Activated T-cell treated with anti-CD3 and anti-CD28 coated beads, Interleukin-2, amount 50 U/mL, for 72 hours (primary cell): Measurements from ENCODE around the gene ICAM4. TPM values are rescaled to one million over a fixed set of nuclear protein-coding genes. Genes with fewer than 3 reads are reported as not detected.
"Not testable (repeated sequence)": the region's sequence is repeated elsewhere in the genome, so short reads cannot be mapped to it uniquely, and the experiment has no call there.

Experiments
- ATAC-seq, 2 donors: fragments of 150-1000 bp; cut with Tn5 transposase; replicated peaks in 1 of 2; 2 replicates each; pipeline ENCODE4 v1.10.0; 2021; ENCODE audit warnings: moderate library complexity in 2 of 2, mild to moderate bottlenecking in 1 of 2
- DNase-seq, 2 donors: peaks; one replicate each; pipeline ENCODE4 v3.0.0; 2021 to 2022; ENCODE audit warnings: mixed read lengths in 1 of 2
- H3K27ac Mint-ChIP-seq: one replicate; pipeline ENCODE4 v1.8.0; 2022; ENCODE audit warnings: mild to moderate bottlenecking, moderate library complexity, mixed read lengths
- H3K27me3 Mint-ChIP-seq: one replicate; pipeline ENCODE4 v1.8.0; 2022; ENCODE audit warnings: low read depth, mixed read lengths
- H3K36me3 Mint-ChIP-seq, 2 donors: one replicate each; pipeline ENCODE4 v1.8.0; 2022; ENCODE audit warnings: mixed read lengths in 2 of 2, mild to moderate bottlenecking in 1 of 2; ENCODE audit not compliant: insufficient read depth in 2 of 2
- H3K4me1 Mint-ChIP-seq: one replicate; pipeline ENCODE4 v1.8.0; 2022; ENCODE audit warnings: low read depth, mixed read lengths
- H3K4me3 Mint-ChIP-seq, 2 donors: one replicate each; pipeline ENCODE4 v1.8.0; 2022; ENCODE audit warnings: mild to moderate bottlenecking in 2 of 2, mixed read lengths in 2 of 2, moderate library complexity in 2 of 2
- H3K9me3 Mint-ChIP-seq, 2 donors: one replicate each; pipeline ENCODE4 v1.8.0; 2022; ENCODE audit warnings: mixed read lengths in 2 of 2
- total RNA-seq, 2 donors: library from RNA; stranded (reverse); gene quantifications; one replicate each; pipeline ENCODE4 v1.2.3, GENCODE V29; 2022

Gene ICAM4
- 1 to 10 TPM; 1.5 to 1.9 TPM for total RNA-seq

GRCh38 chr19:10286803-10287737 is at the start of gene ICAM4:
Gene ICAM4 (plus strand): TSS chr19:10286955. CDS start chr19:10287013, 58 bp downstream.
- peaks cover 61% of the 10 kb centered on the region for H3K4me1 Mint-ChIP-seq
- no peak within 1 kb of the TSS for H3K27ac Mint-ChIP-seq
- H3K36me3 Mint-ChIP-seq, result peaks cover 0 to 11% of the 10 kb centered on the region in 2 donors
- H3K4me3 Mint-ChIP-seq, result peak within 1 kb of the TSS; percentile 52 to 71
- no peaks in the 10 kb centered on the region for H3K9me3 Mint-ChIP-seq
- DNase-seq, result peak; percentile 42 to 47
- no peak for ATAC-seq
- H3K27me3 Mint-ChIP-seq, result peaks cover 38% of the 10 kb centered on the region

- DNase-seq (no peak), ATAC-seq (no peak)
- Mint-ChIP-seq H3K4me1 (peaks cover 33% of the 10 kb centered on the region), H3K27ac (no peak overlapping the region), H3K27me3 (no peaks in the 10 kb centered on the region), H3K4me3 (peak overlapping the region; percentile 29 to 47), H3K36me3 (peaks cover 0 to 2% of the 10 kb centered on the region in 2 donors), H3K9me3 (no peaks in the 10 kb centered on the region)
Measured at GRCh38 chr19:10237702-10238101, 49.1 kb upstream of the ICAM4 start.

- ATAC-seq, result no peak
- Mint-ChIP-seq H3K4me3 (peak overlapping the region; percentile 29 to 47), H3K27ac (peak overlapping the region; percentile 19), H3K36me3 (peaks cover 0 to 2% of the 10 kb centered on the region in 2 donors), H3K27me3 (no peaks in the 10 kb centered on the region), H3K9me3 (no peaks in the 10 kb centered on the region), H3K4me1 (peaks cover 33% of the 10 kb centered on the region)
- DNase-seq, result no peak
Measured at GRCh38 chr19:10238172-10238783, 48.5 kb upstream of the ICAM4 start.

- H3K9me3 Mint-ChIP-seq, H3K36me3 Mint-ChIP-seq, H3K27me3 Mint-ChIP-seq, ATAC-seq, DNase-seq, H3K4me3 Mint-ChIP-seq, H3K27ac Mint-ChIP-seq: not testable (repeated sequence)
- H3K4me1 Mint-ChIP-seq, result peaks cover 20% of the 10 kb centered on the region
Measured at GRCh38 chr19:10241826-10242449, 44.8 kb upstream of the ICAM4 start.

GRCh38 chr19:10243606-10244005 is 43.1 kb upstream of the ICAM4 start:
- Mint-ChIP-seq H3K4me1 (peaks cover 11% of the 10 kb centered on the region), H3K27me3 (no peaks in the 10 kb centered on the region), H3K9me3 (no peaks in the 10 kb centered on the region), H3K4me3 (no peak overlapping the region), H3K36me3 (no peaks in the 10 kb centered on the region), H3K27ac (no peak overlapping the region)
- no peak for DNase-seq
- no peak for ATAC-seq

- no peaks in the 10 kb centered on the region for H3K36me3 Mint-ChIP-seq
- H3K4me3 Mint-ChIP-seq, result no peak overlapping the region
- no peaks in the 10 kb centered on the region for H3K9me3 Mint-ChIP-seq
- no peaks in the 10 kb centered on the region for H3K27me3 Mint-ChIP-seq
- DNase-seq, result no peak
- no peak for ATAC-seq
- no peak overlapping the region for H3K27ac Mint-ChIP-seq
- H3K4me1 Mint-ChIP-seq, result no peaks in the 10 kb centered on the region
Measured at GRCh38 chr19:10245189-10245939, 41.4 kb upstream of the ICAM4 start.

GRCh38 chr19:10246511-10246910 is 40.2 kb upstream of the ICAM4 start:
- no peak overlapping the region for H3K27ac Mint-ChIP-seq
- H3K9me3 Mint-ChIP-seq, result no peaks in the 10 kb centered on the region
- no peak overlapping the region for H3K4me3 Mint-ChIP-seq
- DNase-seq (no peak), ATAC-seq (no peak)
- H3K27me3 Mint-ChIP-seq, result no peaks in the 10 kb centered on the region
- H3K36me3 Mint-ChIP-seq, result no peaks in the 10 kb centered on the region
- H3K4me1 Mint-ChIP-seq, result no peaks in the 10 kb centered on the region

GRCh38 chr19:10251792-10252694 is 34.7 kb upstream of the ICAM4 start, which contains the start of gene MRPL4:
Gene MRPL4 (plus strand): TSS chr19:10252214. CDS start chr19:10252254, 40 bp downstream.
- Mint-ChIP-seq H3K27me3 (no peaks in the 10 kb centered on the region), H3K27ac (peak within 1 kb of the TSS; percentile 94), H3K36me3 (peaks cover 8 to 15% of the 10 kb centered on the region in 2 donors), H3K4me3 (peak within 1 kb of the TSS; percentile 94 to 96), H3K9me3 (no peaks in the 10 kb centered on the region), H3K4me1 (peaks cover 20% of the 10 kb centered on the region)
- peak; percentile 96 to 97 for ATAC-seq
- peak; percentile 95 to 98 for DNase-seq

- Mint-ChIP-seq H3K9me3 (no peaks in the 10 kb centered on the region), H3K4me3 (peak overlapping the region; percentile 94 to 96), H3K36me3 (peaks cover 13 to 21% of the 10 kb centered on the region in 2 donors), H3K27ac (peak overlapping the region; percentile 74), H3K4me1 (peaks cover 24% of the 10 kb centered on the region), H3K27me3 (no peaks in the 10 kb centered on the region)
- DNase-seq (no peak), ATAC-seq (no peak)
Measured at GRCh38 chr19:10252707-10253106, 34.0 kb upstream of the ICAM4 start.

GRCh38 chr19:10254244-10254643 is 32.5 kb upstream of the ICAM4 start:
- ATAC-seq (no peak), DNase-seq (no peak)
- Mint-ChIP-seq H3K4me1 (peaks cover 32% of the 10 kb centered on the region), H3K27me3 (no peaks in the 10 kb centered on the region), H3K36me3 (peaks cover 13 to 28% of the 10 kb centered on the region in 2 donors), H3K27ac (peak overlapping the region; percentile 3), H3K4me3 (peak overlapping the region in 1 of 2 donors; percentile 47), H3K9me3 (no peaks in the 10 kb centered on the region)

- no peak for DNase-seq
- no peaks in the 10 kb centered on the region for H3K27me3 Mint-ChIP-seq
- H3K9me3 Mint-ChIP-seq, result no peaks in the 10 kb centered on the region
- H3K4me1 Mint-ChIP-seq, result peaks cover 42% of the 10 kb centered on the region
- peaks cover 13 to 28% of the 10 kb centered on the region in 2 donors for H3K36me3 Mint-ChIP-seq
- no peak for ATAC-seq
- no peak overlapping the region for H3K4me3 Mint-ChIP-seq
- no peak overlapping the region for H3K27ac Mint-ChIP-seq
Measured at GRCh38 chr19:10255358-10255757, 31.4 kb upstream of the ICAM4 start.

- ATAC-seq (no peak), DNase-seq (no peak)
- Mint-ChIP-seq H3K4me1 (peaks cover 53% of the 10 kb centered on the region), H3K27me3 (no peaks in the 10 kb centered on the region), H3K9me3 (no peaks in the 10 kb centered on the region), H3K4me3 (no peak overlapping the region), H3K27ac (no peak overlapping the region), H3K36me3 (peaks cover 13 to 28% of the 10 kb centered on the region in 2 donors)
Measured at GRCh38 chr19:10256551-10256950, 30.2 kb upstream of the ICAM4 start.
